Neuronal stem cell (in vitro differentiated cells): ENCODE results near the gene SORL1.

Experiments used
- DNase-seq: peaks from one replicate; pipeline ENCODE4 v3.0.0-alpha.2; 2013; ENCODE audit warnings: low spot score
- H2AFZ ChIP-seq: one replicate; pipeline ENCODE4 v1.6.1; 2013; ENCODE audit warnings: mild to moderate bottlenecking, low read length, inconsistent platforms
- H2AK5ac ChIP-seq: 2 replicates; pipeline ENCODE4 v1.6.1; 2013; ENCODE audit warnings: low read depth, mild to moderate bottlenecking, inconsistent platforms, low read length, moderate library complexity, mixed read lengths
- H2BK120ac ChIP-seq: 2 replicates; pipeline ENCODE4 v1.6.1; 2013; ENCODE audit warnings: low read depth, mild to moderate bottlenecking, inconsistent platforms, low read length, moderate library complexity, mixed read lengths
- H2BK12ac ChIP-seq: one replicate; pipeline ENCODE4 v1.6.1; 2013; ENCODE audit warnings: low read length, inconsistent platforms
- H2BK15ac ChIP-seq: 2 replicates; pipeline ENCODE4 v1.6.1; 2013; ENCODE audit warnings: mild to moderate bottlenecking, low read length, inconsistent platforms, mixed read lengths
- H2BK5ac ChIP-seq: one replicate; pipeline ENCODE4 v1.6.1; 2013; ENCODE audit warnings: inconsistent platforms, mild to moderate bottlenecking, low read length, moderate library complexity
- H3K14ac ChIP-seq: one replicate; pipeline ENCODE4 v1.6.1; 2013; ENCODE audit warnings: low read length, inconsistent platforms
- H3K18ac ChIP-seq: 2 replicates; pipeline ENCODE4 v1.6.1; 2013; ENCODE audit warnings: low read length, inconsistent platforms
- H3K23ac ChIP-seq: 2 replicates; pipeline ENCODE4 v1.6.1; 2013; ENCODE audit warnings: low read depth, mild to moderate bottlenecking, mixed read lengths, low read length, inconsistent platforms; ENCODE audit not compliant: poor library complexity
- H3K27ac ChIP-seq: replicated peaks from 3 replicates; pipeline ENCODE4 v1.5.1; 2013; ENCODE audit warnings: low read length, inconsistent platforms
- H3K27me3 ChIP-seq, 3 experiments: 2 replicates each; pipeline ENCODE4 v1.6.1; 2013; ENCODE audit warnings: low read length in 3 of 3, mild to moderate bottlenecking in 2 of 3, inconsistent platforms in 1 of 3, low read depth in 1 of 3, mixed read lengths in 1 of 3, moderate library complexity in 1 of 3; ENCODE audit not compliant: control insufficient read depth in 3 of 3, insufficient read depth in 3 of 3
- H3K36me3 ChIP-seq, 2 donors: replicated peaks in 1 of 2; 2 replicates each; pipeline ENCODE4 v1.6.1; 2013; ENCODE audit warnings: low read length in 2 of 2; ENCODE audit not compliant: control insufficient read depth in 2 of 2, insufficient read depth in 2 of 2
- H3K4ac ChIP-seq: 2 replicates; pipeline ENCODE4 v1.6.1; 2013; ENCODE audit warnings: inconsistent platforms, mild to moderate bottlenecking, low read length, moderate library complexity
- H3K4me1 ChIP-seq, 2 donors: 1 replicate in 1 of 2; 2 replicates in 1 of 2; pipeline ENCODE4 v1.6.1; 2013; ENCODE audit warnings: low read length in 2 of 2, low read depth in 1 of 2; ENCODE audit not compliant: control insufficient read depth in 2 of 2, insufficient read depth in 1 of 2
- H3K4me2 ChIP-seq: one replicate; pipeline ENCODE4 v1.6.1; 2013; ENCODE audit warnings: mild to moderate bottlenecking, low read length, inconsistent platforms; ENCODE audit not compliant: insufficient read depth, poor library complexity, severe bottlenecking
- H3K4me3 ChIP-seq, 2 donors: 2 replicates each; pipeline ENCODE4 v1.5.1; 2013; ENCODE audit warnings: low read length in 2 of 2, mild to moderate bottlenecking in 2 of 2, inconsistent platforms in 1 of 2, moderate library complexity in 1 of 2
- H3K79me1 ChIP-seq: one replicate; pipeline ENCODE4 v1.6.1; 2013; ENCODE audit warnings: low read depth, mild to moderate bottlenecking, inconsistent platforms, low read length, moderate library complexity
- H3K9ac ChIP-seq: one replicate; pipeline ENCODE4 v1.6.1; 2013; ENCODE audit warnings: mild to moderate bottlenecking, low read depth, low read length, inconsistent platforms; ENCODE audit not compliant: poor library complexity
- H3K9me3 ChIP-seq, 2 donors: replicated peaks in 1 of 2; 2 replicates each; pipeline versions ENCODE3 to v1.6.1; 2013; ENCODE audit warnings: low read length in 2 of 2, mild to moderate bottlenecking in 2 of 2, inconsistent platforms in 1 of 2, low read depth in 1 of 2, mixed read lengths in 1 of 2, moderate library complexity in 1 of 2; ENCODE audit not compliant: control insufficient read depth in 2 of 2, insufficient read depth in 1 of 2
- H4K8ac ChIP-seq: one replicate; pipeline ENCODE4 v1.6.1; 2013; ENCODE audit warnings: low read depth, mild to moderate bottlenecking, inconsistent platforms, low read length, moderate library complexity
- H4K91ac ChIP-seq: one replicate; pipeline ENCODE4 v1.6.1; 2013; ENCODE audit warnings: low read length, low read depth, mild to moderate bottlenecking, inconsistent platforms; ENCODE audit not compliant: poor library complexity
- WGBS, 2 donors: extraction: QIAGEN DNeasy Blood & Tissue Kit; methylation state at CpG; one replicate each; pipeline ENCODE4 v1.1.7; 2013; ENCODE audit warnings: missing lambda C conversion rate in 2 of 2, mixed read lengths in 1 of 2; ENCODE audit not compliant: insufficient read length in 2 of 2, insufficient replicate concordance in 1 of 2; ENCODE audit errors: extremely low coverage in 2 of 2; 5-methylcytosine and 5-hydroxymethylcytosine counted together

The SORL1 gene

DNA sequence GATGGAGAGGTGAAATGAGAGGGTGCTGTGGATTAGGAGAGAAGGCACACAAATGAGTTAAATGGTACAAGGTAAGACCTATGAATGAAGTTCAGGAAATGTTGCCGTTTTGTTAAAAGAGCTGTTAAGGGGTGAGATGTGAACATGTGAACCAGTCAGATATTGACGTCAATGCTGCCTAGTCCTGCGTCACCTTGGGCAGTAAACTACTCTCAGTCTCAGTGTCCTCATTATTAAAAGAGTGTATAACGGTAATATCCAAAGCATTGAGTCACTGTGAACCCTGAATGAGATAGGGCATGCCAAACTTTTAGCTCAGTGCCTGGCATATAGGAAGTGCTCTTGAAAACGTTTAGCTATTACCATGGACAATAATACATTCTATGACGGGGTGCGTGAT lies 33.1 kb downstream of the SORL1 start:
- no peaks in the 10 kb centered on the region for H3K9me3 ChIP-seq
- H3K4me1 ChIP-seq = peaks cover 5 to 9% of the 10 kb centered on the region in 2 donors
- H3K4me3 ChIP-seq = no peak overlapping the region
- no peak overlapping the region for H3K27ac ChIP-seq
- no peak overlapping the region for H4K91ac ChIP-seq
- no peak overlapping the region for H2AK5ac ChIP-seq
- H3K14ac ChIP-seq = no peak overlapping the region
- H2BK120ac ChIP-seq = no peak overlapping the region
- H4K8ac ChIP-seq = no peak overlapping the region
- H3K36me3 ChIP-seq = peaks cover 0 to 21% of the 10 kb centered on the region in 2 donors
- H2AFZ ChIP-seq = no peak overlapping the region
- no peak overlapping the region for H3K4me2 ChIP-seq
- no peak overlapping the region for H2BK15ac ChIP-seq
- peak overlapping the region; percentile 37 for H3K9ac ChIP-seq
- peaks cover 2% of the 10 kb centered on the region for H3K79me1 ChIP-seq
- no peak overlapping the region for H2BK12ac ChIP-seq
- DNase-seq = no peak
- no peak overlapping the region for H2BK5ac ChIP-seq
- no peak overlapping the region for H3K4ac ChIP-seq
- H3K18ac ChIP-seq = no peak overlapping the region
- no peak overlapping the region for H3K23ac ChIP-seq
- WGBS, 2 donors = no CpG with 5 or more reads among the region's 7 CpGs
- H3K27me3 ChIP-seq = no peaks in the 10 kb centered on the region

DNA sequence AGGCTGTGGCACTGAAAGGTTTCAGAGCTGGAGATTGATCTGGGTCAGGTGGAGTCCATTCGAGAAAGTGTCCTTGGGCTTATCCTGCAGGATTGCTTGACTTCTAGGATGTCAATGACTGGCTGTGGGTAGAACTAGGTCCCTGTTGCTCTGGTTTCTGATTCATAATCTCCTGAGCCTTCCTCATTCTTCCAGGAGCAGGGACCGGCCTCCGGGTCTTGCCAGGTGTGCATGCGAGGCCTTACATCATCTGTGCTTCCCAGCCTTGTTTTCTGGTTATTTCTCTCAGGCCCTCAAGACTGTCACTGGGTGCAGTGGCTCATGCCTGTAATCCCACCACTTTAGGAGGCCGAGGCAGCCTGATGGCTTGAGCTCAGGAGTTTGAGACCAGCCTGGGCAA lies 33.9 kb downstream of the SORL1 start:
- Histone ChIP-seq H3K18ac (no peak overlapping the region), H3K36me3 (peaks cover 0 to 25% of the 10 kb centered on the region in 2 donors), H3K27ac (no peak overlapping the region), H2BK5ac (no peak overlapping the region), H2BK120ac (no peak overlapping the region), H3K4me1 (peaks cover 5 to 9% of the 10 kb centered on the region in 2 donors), H2BK12ac (no peak overlapping the region), H4K8ac (no peak overlapping the region), H3K9me3 (no peaks in the 10 kb centered on the region), H3K4me2 (no peak overlapping the region), H3K23ac (no peak overlapping the region), H4K91ac (no peak overlapping the region), H3K79me1 (peaks cover 2% of the 10 kb centered on the region), H3K27me3 (no peaks in the 10 kb centered on the region), H3K9ac (no peak overlapping the region), H2AK5ac (no peak overlapping the region), H3K4ac (no peak overlapping the region), H3K14ac (no peak overlapping the region), H3K4me3 (no peak overlapping the region), H2AFZ (no peak overlapping the region), H2BK15ac (no peak overlapping the region)
- DNase-seq = no peak
- no CpG with 5 or more reads among the region's 5 CpGs for WGBS, 2 donors

DNA sequence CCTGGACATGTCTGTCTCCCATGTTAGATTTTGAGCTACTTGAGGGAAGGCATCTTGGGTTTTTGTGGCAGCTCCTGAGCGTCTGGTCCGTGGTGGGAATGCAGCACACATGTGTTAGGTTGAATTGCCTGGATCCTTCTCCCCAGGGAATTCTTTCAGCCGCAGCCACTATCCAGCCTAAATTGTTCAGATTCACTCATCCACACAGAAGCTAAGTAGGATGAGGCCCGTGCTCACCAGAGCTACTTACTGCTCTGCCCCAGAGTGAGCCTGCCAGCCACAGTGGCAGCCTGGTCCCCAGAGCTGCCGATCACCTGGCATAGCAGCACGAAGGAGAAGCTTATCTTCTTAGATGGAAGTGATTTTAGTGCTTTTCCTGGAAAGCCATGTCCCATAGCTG lies 35.1 kb downstream of the SORL1 start:
- WGBS, 2 donors = no CpG with 5 or more reads among the region's 6 CpGs

DNA sequence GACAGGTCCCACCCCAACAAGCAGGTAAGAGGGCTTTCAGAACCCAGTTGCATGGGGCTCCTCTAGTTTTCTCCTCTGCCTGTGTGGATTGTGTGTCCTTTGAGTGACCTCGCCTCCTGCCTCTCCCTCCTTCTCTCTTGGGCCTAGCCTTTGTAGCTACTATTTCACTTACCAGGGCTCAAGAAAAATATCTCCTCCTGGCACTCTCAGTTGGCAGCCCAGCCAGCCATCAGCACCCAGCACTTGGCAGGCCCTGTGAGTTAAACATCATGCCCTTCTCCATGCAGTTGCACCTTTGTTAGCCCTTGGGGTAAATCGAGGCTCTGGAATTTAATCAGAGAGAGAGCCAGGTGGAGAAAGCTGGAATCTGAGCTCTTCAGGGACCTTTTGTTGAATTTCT lies 36.1 kb downstream of the SORL1 start:
- H4K8ac ChIP-seq = no peak overlapping the region

More for the DNA sequence above, 35.1 kb downstream of the SORL1 start:
- no peak overlapping the region for H3K14ac ChIP-seq
- no peak overlapping the region for H2BK120ac ChIP-seq
- H2BK12ac ChIP-seq = no peak overlapping the region
- H3K9ac ChIP-seq = no peak overlapping the region
- no peak overlapping the region for H4K8ac ChIP-seq
- H3K4ac ChIP-seq = no peak overlapping the region
- no peak overlapping the region for H3K18ac ChIP-seq
- no peaks in the 10 kb centered on the region for H3K27me3 ChIP-seq
- H3K4me2 ChIP-seq = no peak overlapping the region
- no peak overlapping the region for H2BK5ac ChIP-seq
- H3K4me1 ChIP-seq = peaks cover 5 to 9% of the 10 kb centered on the region in 2 donors
- H3K36me3 ChIP-seq = peaks cover 0 to 26% of the 10 kb centered on the region in 2 donors
- no peak for DNase-seq
- no peaks in the 10 kb centered on the region for H3K9me3 ChIP-seq
- no peak overlapping the region for H2AK5ac ChIP-seq
- no peak overlapping the region for H2AFZ ChIP-seq
- no peak overlapping the region for H2BK15ac ChIP-seq
- H3K4me3 ChIP-seq = no peak overlapping the region
- H3K27ac ChIP-seq = no peak overlapping the region
- H3K23ac ChIP-seq = no peak overlapping the region
- H4K91ac ChIP-seq = no peak overlapping the region
- peaks cover 2% of the 10 kb centered on the region for H3K79me1 ChIP-seq

More for the DNA sequence above, 36.1 kb downstream of the SORL1 start:
- Histone ChIP-seq H2BK120ac (no peak overlapping the region), H3K18ac (peak overlapping the region; percentile 8), H3K27ac (no peak overlapping the region), H3K4me1 (peaks cover 0 to 6% of the 10 kb centered on the region in 2 donors), H3K27me3 (no peaks in the 10 kb centered on the region), H3K23ac (no peak overlapping the region), H3K9ac (no peak overlapping the region), H3K9me3 (no peaks in the 10 kb centered on the region), H3K4me2 (no peak overlapping the region), H3K14ac (no peak overlapping the region), H3K4me3 (no peak overlapping the region), H2AFZ (no peak overlapping the region), H3K4ac (no peak overlapping the region), H3K79me1 (no peaks in the 10 kb centered on the region), H4K91ac (no peak overlapping the region), H2BK5ac (no peak overlapping the region), H2AK5ac (no peak overlapping the region), H2BK12ac (no peak overlapping the region), H2BK15ac (no peak overlapping the region), H3K36me3 (peaks cover 0 to 26% of the 10 kb centered on the region in 2 donors)
- no peak for DNase-seq
- WGBS, 2 donors = no CpG with 5 or more reads among the region's 2 CpGs
